ENCODE measurements around the gene TMBIM4. TPM values are rescaled to one million over a fixed set of nuclear protein-coding genes. Genes with fewer than 3 reads are reported as not detected.
"Not testable (repeated sequence)": the region's sequence is repeated elsewhere in the genome, so short reads cannot be mapped to it uniquely, and the experiment has no call there.

Gene TMBIM4
- 130 and 135 TPM in 2 replicates for total RNA-seq (2014; rRNA removed; shearing (Covaris generic))

GRCh38 chr12:66169221-66170170 lies at the start of gene TMBIM4:
Gene TMBIM4, minus strand, starts transcription at chr12:66169996. Its CDS starts 45 bp downstream, at chr12:66169951.
- DNase-seq (ENCODE audit: low read depth), result peak; percentile 95

GRCh38 chr12:66217342-66217917 lies 47.6 kb upstream of the TMBIM4 start:
- DNase-seq (ENCODE audit: low read depth), result no peak

GRCh38 chr12:66213011-66213410 lies 43.2 kb upstream of the TMBIM4 start:
- DNase-seq (ENCODE audit: low read depth), result not testable (repeated sequence)

GRCh38 chr12:66211573-66211972 lies 41.8 kb upstream of the TMBIM4 start:
- DNase-seq (ENCODE audit: low read depth), result not testable (repeated sequence)

- DNase-seq (ENCODE audit: low read depth), result no peak
These were observed 41.0 kb upstream of the TMBIM4 start for GRCh38 chr12:66210840-66211239.

- DNase-seq (ENCODE audit: low read depth), result no peak
These were observed 36.3 kb upstream of the TMBIM4 start for GRCh38 chr12:66206141-66206540.

GRCh38 chr12:66203820-66204219 lies 34.0 kb upstream of the TMBIM4 start:
- DNase-seq (ENCODE audit: low read depth), result no peak

- no peak for DNase-seq (ENCODE audit: low read depth)
These were observed 30.2 kb upstream of the TMBIM4 start for GRCh38 chr12:66199831-66200509.

GRCh38 chr12:66199141-66199540 lies 29.3 kb upstream of the TMBIM4 start:
- no peak for DNase-seq (ENCODE audit: low read depth)

GRCh38 chr12:66197495-66197921 lies 27.7 kb upstream of the TMBIM4 start:
- DNase-seq (ENCODE audit: low read depth), result no peak

- DNase-seq (ENCODE audit: low read depth), result no peak
These were observed 27.0 kb upstream of the TMBIM4 start for GRCh38 chr12:66196806-66197205.

GRCh38 chr12:66195242-66195641 lies 25.4 kb upstream of the TMBIM4 start:
- DNase-seq (ENCODE audit: low read depth), result no peak

- DNase-seq (ENCODE audit: low read depth), result no peak
These were observed 24.3 kb upstream of the TMBIM4 start for GRCh38 chr12:66194122-66194521.

- DNase-seq (ENCODE audit: low read depth), result no peak
These were observed 21.8 kb upstream of the TMBIM4 start for GRCh38 chr12:66191547-66192126.

- DNase-seq (ENCODE audit: low read depth), result peak; percentile 8
These were observed 20.9 kb upstream of the TMBIM4 start for GRCh38 chr12:66190519-66191370.

GRCh38 chr12:66189889-66190288 lies 20.1 kb upstream of the TMBIM4 start:
- no peak for DNase-seq (ENCODE audit: low read depth)

- DNase-seq (ENCODE audit: low read depth), result no peak
These were observed 19.7 kb upstream of the TMBIM4 start for GRCh38 chr12:66189486-66189843.

- DNase-seq (ENCODE audit: low read depth), result no peak
These were observed 19.0 kb upstream of the TMBIM4 start, which contains the start of gene IRAK3 for GRCh38 chr12:66188584-66189485. Gene IRAK3, plus strand, starts transcription at chr12:66189214. Its CDS starts 86 bp downstream, at chr12:66189300.

- DNase-seq (ENCODE audit: low read depth), result no peak
These were observed 18.0 kb upstream of the TMBIM4 start for GRCh38 chr12:66187821-66188220.

- no peak for DNase-seq (ENCODE audit: low read depth)
These were observed 17.2 kb upstream of the TMBIM4 start for GRCh38 chr12:66187036-66187435.

All from Daoy (cell line).